Psoas muscle (tissue), 8 donors: ENCODE results near the gene ACBD4. TPM values are rescaled to one million over a fixed set of nuclear protein-coding genes. Genes with fewer than 3 reads are reported as not detected.
"Not testable (repeated sequence)": the region's sequence is repeated elsewhere in the genome, so short reads cannot be mapped to it uniquely, and the experiment has no call there.

Experiments used
- ATAC-seq, 4 donors: fragments of 200-7000 bp; cut with Tn5 transposase; one replicate each; pipeline ENCODE4 v1.9.1; 2020; ENCODE audit warnings: moderate library complexity in 3 of 4, mild to moderate bottlenecking in 2 of 4
- DNase-seq, 2 donors: peaks; one replicate each; pipeline ENCODE4 v3.0.0-alpha.2; 2020
- H3K27ac ChIP-seq: fragments of 200-600 bp; one replicate; pipeline ENCODE4 v1.8.0; 2022
- H3K27me3 ChIP-seq, 3 donors: fragments of 200-600 bp in 1 of 3; one replicate each; pipeline versions ENCODE4 v1.6.1 to v1.8.0; 2013 to 2022; ENCODE audit warnings: low read length in 2 of 3, mild to moderate bottlenecking in 2 of 3, moderate library complexity in 1 of 3; ENCODE audit not compliant: insufficient read depth in 3 of 3
- H3K36me3 ChIP-seq, 2 donors: fragments of 200-600 bp in 1 of 2; one replicate each; pipeline versions ENCODE4 v1.6.1 to v1.8.0; 2013 to 2022; ENCODE audit warnings: low read depth in 1 of 2, mild to moderate bottlenecking in 1 of 2, moderate library complexity in 1 of 2; ENCODE audit not compliant: insufficient read depth in 1 of 2
- H3K4me1 ChIP-seq: fragments of 200-600 bp; one replicate; pipeline ENCODE4 v1.8.0; 2022
- H3K4me3 ChIP-seq: fragments of 200-600 bp; one replicate; pipeline ENCODE4 v1.8.0; 2022; ENCODE audit warnings: mild to moderate bottlenecking
- H3K9me3 ChIP-seq: fragments of 200-600 bp; one replicate; pipeline ENCODE4 v1.8.0; 2022
- WGBS, 3 donors: extraction: QIAGEN DNeasy Blood & Tissue Kit; methylation state at CpG; one replicate each; pipeline versions ENCODE4 v1.1.6 to v1.1.7; 2013; 5-methylcytosine and 5-hydroxymethylcytosine counted together
- intact Hi-C, 2 donors: fragments of 100-400 bp; cut with DNase I; formaldehyde crosslinking; loops; one replicate each; pipeline versions ENCODE4 v1.11.0 to v1.14.2; 2022
- polyA plus RNA-seq, 3 donors: library from polyadenylated mRNA; stranded (reverse); fragments of 200-250 nt; gene quantifications; one replicate each; pipeline ENCODE4 v1.2.3, GENCODE V29; 2013
- total RNA-seq, 4 donors: library from RNA; stranded (reverse); fragmentation: NEBNext Ultra II Directional in 2 of 4; extraction: Animal tissue kit (Norgen Biotek cat#: 25700) in 2 of 4; gene quantifications; one replicate each; pipeline versions ENCODE4 v1.2.1 to v1.2.4, GENCODE V29; 2021 to 2023
- TF ChIP-seq, protein P1 (sequence below): fragments of 200-600 bp; IDR thresholded peaks from one replicate; pipeline ENCODE4 v1.8.0; 2022; ENCODE audit warnings: antibody characterized with exemption
- donor health status: healthy with polysubstance abuse.
- donor health status: DM: no; HTN: no; CAD: no; lungs with moderate emphysema.
- donor health status: Bipolar disorder and iron deficiency.
- donor health status: healthy.
- donor health status: DM: yes; HTN: yes; CAD: no.
- donor health status: DM: no; HTN: no; CAD: no.
- donor health status: DM: no; HTN: no; CAD: no.
- donor health status: DM: yes; HTN: yes; CAD: no.

ACBD4 gene
- total and polyA plus RNA-seq, 7 donors = 2.7 to 8.2 (median 4.4) TPM

DNA sequence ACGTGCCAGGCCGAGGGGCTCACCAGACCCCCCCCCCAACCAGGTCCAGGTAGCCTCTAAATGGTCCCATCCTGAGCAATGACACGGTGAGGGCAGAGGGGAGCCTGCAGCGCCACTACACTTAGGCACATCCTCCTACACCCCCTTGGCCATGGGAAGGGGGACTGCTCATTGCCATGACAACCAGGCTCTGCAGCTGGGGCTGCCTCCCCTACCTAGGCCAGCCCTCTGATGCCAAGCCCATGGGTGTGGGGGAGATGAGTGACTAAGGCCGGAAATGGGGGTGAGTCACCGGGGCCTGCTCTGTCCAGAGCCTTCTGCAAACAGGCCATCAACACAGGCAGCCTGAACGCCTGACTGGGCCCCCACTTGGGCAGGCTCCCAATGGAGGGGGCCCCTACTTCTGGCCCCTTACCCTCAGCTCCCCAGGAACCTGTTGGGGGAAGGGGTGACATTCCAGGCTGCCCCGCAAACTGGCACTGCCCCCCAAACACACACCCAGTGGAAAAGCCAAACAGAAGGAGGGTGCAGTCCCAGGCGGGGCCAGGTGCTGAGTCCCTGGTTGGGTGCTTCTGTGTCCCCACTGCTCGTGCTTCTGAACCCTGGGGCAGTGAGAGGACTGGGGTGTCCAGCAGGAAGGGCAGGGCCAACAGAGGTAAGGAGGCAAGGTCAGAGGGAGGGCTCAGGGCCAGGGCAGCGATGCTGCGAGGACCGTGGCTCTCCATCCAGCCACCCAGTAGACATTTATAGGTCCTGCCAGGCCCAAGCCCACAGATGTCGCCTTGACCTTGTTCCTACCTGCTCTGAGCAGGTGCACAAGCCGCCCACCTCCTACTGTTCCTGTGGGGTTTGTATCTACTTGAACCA lies 11.3 kb upstream of the ACBD4 start:
- WGBS, 3 donors = 58 to 61% (median 59%) methylated on average over 15 of the region's 15 CpGs
- Histone ChIP-seq H3K36me3 (peaks cover 0 to 10% of the 10 kb centered on the region in 2 donors), H3K4me3 (no peak overlapping the region), H3K27ac (peak overlapping the region; percentile 50), H3K9me3 (no peaks in the 10 kb centered on the region), H3K27me3 (no peaks in the 10 kb centered on the region), H3K4me1 (peaks cover 49% of the 10 kb centered on the region)
- TF ChIP-seq, protein P1, sequence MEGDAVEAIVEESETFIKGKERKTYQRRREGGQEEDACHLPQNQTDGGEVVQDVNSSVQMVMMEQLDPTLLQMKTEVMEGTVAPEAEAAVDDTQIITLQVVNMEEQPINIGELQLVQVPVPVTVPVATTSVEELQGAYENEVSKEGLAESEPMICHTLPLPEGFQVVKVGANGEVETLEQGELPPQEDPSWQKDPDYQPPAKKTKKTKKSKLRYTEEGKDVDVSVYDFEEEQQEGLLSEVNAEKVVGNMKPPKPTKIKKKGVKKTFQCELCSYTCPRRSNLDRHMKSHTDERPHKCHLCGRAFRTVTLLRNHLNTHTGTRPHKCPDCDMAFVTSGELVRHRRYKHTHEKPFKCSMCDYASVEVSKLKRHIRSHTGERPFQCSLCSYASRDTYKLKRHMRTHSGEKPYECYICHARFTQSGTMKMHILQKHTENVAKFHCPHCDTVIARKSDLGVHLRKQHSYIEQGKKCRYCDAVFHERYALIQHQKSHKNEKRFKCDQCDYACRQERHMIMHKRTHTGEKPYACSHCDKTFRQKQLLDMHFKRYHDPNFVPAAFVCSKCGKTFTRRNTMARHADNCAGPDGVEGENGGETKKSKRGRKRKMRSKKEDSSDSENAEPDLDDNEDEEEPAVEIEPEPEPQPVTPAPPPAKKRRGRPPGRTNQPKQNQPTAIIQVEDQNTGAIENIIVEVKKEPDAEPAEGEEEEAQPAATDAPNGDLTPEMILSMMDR = no peak
- intact Hi-C loops = no loop called here
- ATAC-seq (peak; percentile 69 to 82 (median 74)), DNase-seq (peak; percentile 80 to 85)

DNA sequence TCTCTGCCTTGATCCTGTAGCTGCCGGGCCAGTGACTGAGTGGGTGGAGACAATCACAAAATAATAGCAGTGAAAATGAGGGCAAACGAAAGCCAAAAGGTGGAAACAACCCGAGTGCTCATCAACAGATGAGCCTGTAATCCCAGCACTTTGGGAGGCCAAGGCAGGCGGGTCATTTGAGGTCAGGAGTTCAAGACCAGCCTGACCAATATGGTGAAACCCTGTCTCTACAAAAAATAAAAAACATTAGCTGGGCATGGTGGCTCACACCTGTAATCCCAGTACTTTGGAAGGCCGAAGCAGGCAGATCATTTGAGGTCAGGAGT lies 10.7 kb upstream of the ACBD4 start:
- peak overlapping the region; percentile 50 for H3K27ac ChIP-seq
- H3K27me3 ChIP-seq, H3K36me3 ChIP-seq, H3K9me3 ChIP-seq, ATAC-seq, DNase-seq, intact Hi-C loops, H3K4me3 ChIP-seq: not testable (repeated sequence)
- peaks cover 54% of the 10 kb centered on the region for H3K4me1 ChIP-seq
- 43 to 61% (median 52%) methylated on average over 5 of the region's 5 CpGs for WGBS, 3 donors

DNA sequence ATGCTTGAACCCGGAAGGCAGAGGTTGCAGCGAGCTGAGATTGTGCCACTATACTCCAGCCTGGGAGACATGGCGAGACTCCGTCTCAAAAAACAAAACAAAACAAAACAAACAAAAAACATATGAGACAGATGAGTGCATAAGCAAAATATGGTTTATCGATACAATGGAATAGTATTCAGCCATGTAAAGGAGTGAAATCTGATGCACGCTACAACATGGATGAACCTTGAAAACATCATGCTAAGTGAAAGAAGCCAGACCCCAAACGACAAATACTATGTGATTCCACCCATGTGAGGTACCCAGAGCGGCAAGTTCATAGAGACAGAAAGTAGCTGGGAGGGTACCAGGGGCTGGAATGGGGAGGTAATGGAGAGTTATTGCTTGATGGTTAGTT lies 10.0 kb upstream of the ACBD4 start:
- Histone ChIP-seq H3K27ac (no peak overlapping the region), H3K27me3 (no peaks in the 10 kb centered on the region), H3K9me3 (no peaks in the 10 kb centered on the region), H3K4me3 (no peak overlapping the region), H3K4me1 (peaks cover 62% of the 10 kb centered on the region), H3K36me3 (no peaks in the 10 kb centered on the region)
- no peak for ATAC-seq
- TF ChIP-seq, protein P1 = no peak
- WGBS, 3 donors = 97 to 99% (median 98%) methylated on average over 8 of the region's 8 CpGs
- DNase-seq = no peak
- intact Hi-C loops = no loop called here

DNA sequence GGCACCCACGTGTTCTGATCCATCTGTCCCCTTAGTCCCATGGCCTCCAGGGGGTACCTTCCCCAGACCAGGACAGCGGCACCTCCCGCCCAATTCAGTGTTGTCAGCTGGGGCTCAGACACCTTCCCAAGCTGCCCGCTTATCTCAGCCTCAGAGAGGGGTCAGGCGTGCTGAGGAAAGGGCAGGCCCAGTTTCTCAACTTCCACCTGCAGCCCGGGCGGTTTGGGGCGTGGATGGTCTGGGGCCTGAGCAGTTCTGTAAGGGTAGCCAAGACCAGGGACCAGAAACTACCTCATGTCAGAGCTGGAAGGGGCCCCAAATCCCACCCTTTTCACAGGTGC lies 8.3 kb upstream of the ACBD4 start:
- intact Hi-C loops = no loop called here
- WGBS, 3 donors = 70 to 85% (median 83%) methylated on average over 8 of the region's 8 CpGs
- H3K4me1 ChIP-seq = peaks cover 72% of the 10 kb centered on the region
- no peak overlapping the region for H3K4me3 ChIP-seq
- DNase-seq = no peak
- peak overlapping the region; percentile 91 for H3K27ac ChIP-seq
- no peaks in the 10 kb centered on the region for H3K9me3 ChIP-seq
- TF ChIP-seq, protein P1 = no peak
- no peaks in the 10 kb centered on the region for H3K36me3 ChIP-seq
- no peak for ATAC-seq
- no peaks in the 10 kb centered on the region for H3K27me3 ChIP-seq

DNA sequence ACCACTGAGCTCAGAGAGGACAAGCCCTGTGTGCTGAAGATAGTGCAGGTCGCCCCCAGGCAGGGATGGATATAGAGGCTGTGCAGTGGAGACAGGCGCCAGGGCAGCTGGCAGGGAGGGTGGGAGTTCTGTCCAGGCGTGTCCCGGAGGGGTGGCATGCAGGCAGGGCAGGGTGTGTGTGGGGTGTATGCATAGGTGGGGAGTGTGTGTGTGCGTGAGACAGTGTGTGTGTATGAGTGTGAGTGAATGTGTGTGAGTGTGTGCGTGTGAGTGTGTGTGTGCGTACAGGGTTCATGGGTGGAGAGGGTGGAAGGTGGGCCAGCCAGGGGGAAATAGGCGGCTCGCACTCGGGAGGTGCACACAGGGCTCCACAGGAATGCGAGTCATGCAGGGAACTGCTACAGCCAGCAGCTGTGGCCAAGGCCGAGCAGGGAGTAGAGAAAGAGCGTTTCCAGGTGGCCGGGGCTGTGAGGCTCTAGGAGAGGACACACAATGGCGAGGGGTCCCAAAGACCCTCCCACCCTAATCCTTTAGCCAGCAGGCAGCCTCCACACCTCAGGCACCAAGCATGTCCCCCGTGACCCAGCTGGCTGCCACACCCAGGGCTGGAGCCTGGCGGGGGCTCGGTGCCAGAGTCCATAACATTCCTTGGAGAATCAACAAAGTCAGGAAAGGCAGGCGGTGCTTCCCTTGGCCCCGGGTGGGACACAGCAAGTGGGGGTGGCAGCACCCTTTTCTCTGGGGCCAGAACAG lies 7.8 kb upstream of the ACBD4 start:
- WGBS, 3 donors = 11 to 24% (median 17%) methylated on average over 18 to 20 of the region's 20 CpGs
- Histone ChIP-seq H3K27me3 (no peaks in the 10 kb centered on the region), H3K4me3 (peak overlapping the region; percentile 22), H3K9me3 (no peaks in the 10 kb centered on the region), H3K27ac (peak overlapping the region; percentile 91), H3K36me3 (no peaks in the 10 kb centered on the region), H3K4me1 (peaks cover 66% of the 10 kb centered on the region)
- ATAC-seq (peak in 1 of 4 donors; percentile 8), DNase-seq (peak in 1 of 2 donors; percentile 66)
- intact Hi-C loops = no loop called here
- TF ChIP-seq, protein P1 = no peak
